GM19395 (cell line): ENCODE results near the gene MISP.

ENCODE experiments used
- ATAC-seq: cut with Tn5 transposase; IDR thresholded peaks from one replicate; pipeline ENCODE4 v1.9.1; 2021; ENCODE audit warnings: mild to moderate bottlenecking, moderate library complexity; ENCODE audit not compliant: unreplicated experiment

Gene MISP

GRCh38 chr19:772063-772462, 21.2 kb downstream of the MISP start:
- no peak for ATAC-seq

GRCh38 chr19:772730-773436, 22.0 kb downstream of the MISP start:
- ATAC-seq = no peak

GRCh38 chr19:776549-776948, 25.6 kb downstream of the MISP start:
- no peak for ATAC-seq

GRCh38 chr19:778910-779653, 28.2 kb downstream of the MISP start:
- no peak for ATAC-seq

GRCh38 chr19:780935-781334, 30.0 kb downstream of the MISP start:
- ATAC-seq = no peak

- no peak for ATAC-seq
Measured at GRCh38 chr19:781800-782184, 30.9 kb downstream of the MISP start.

GRCh38 chr19:782185-782877, 31.4 kb downstream of the MISP start:
- ATAC-seq = no peak

- no peak for ATAC-seq
Measured at GRCh38 chr19:782878-783668, 32.2 kb downstream of the MISP start.

- no peak for ATAC-seq
Measured at GRCh38 chr19:784541-784940, 33.6 kb downstream of the MISP start.

GRCh38 chr19:787536-787935, 36.6 kb downstream of the MISP start:
- no peak for ATAC-seq

- no peak for ATAC-seq
Measured at GRCh38 chr19:788686-788982, 37.7 kb downstream of the MISP start.

- no peak for ATAC-seq
Measured at GRCh38 chr19:788983-789700, 38.2 kb downstream of the MISP start.

GRCh38 chr19:789701-790060, 38.8 kb downstream of the MISP start:
- no peak for ATAC-seq

GRCh38 chr19:791007-791566, 40.2 kb downstream of the MISP start:
- ATAC-seq = no peak

GRCh38 chr19:791567-792305, 40.8 kb downstream of the MISP start:
- ATAC-seq = no peak

GRCh38 chr19:792306-792885, 41.5 kb downstream of the MISP start:
- no peak for ATAC-seq

- no peak for ATAC-seq
Measured at GRCh38 chr19:793806-794205, 42.9 kb downstream of the MISP start.

- no peak for ATAC-seq
Measured at GRCh38 chr19:795073-795611, 44.2 kb downstream of the MISP start.
